HG02885 (cell line): ENCODE measurements around the gene GPAT3.

ENCODE experiments used
- ATAC-seq: cut with Tn5 transposase; IDR thresholded peaks from one replicate; pipeline ENCODE4 v1.9.1; 2021; ENCODE audit warnings: mild to moderate bottlenecking; ENCODE audit not compliant: unreplicated experiment, poor library complexity

The GPAT3 gene

GRCh38 chr4:83631066-83631465 lies 95.2 kb downstream of the GPAT3 start:
- no peak for ATAC-seq

- no peak for ATAC-seq
Observed at GRCh38 chr4:83636930-83637329, 101.0 kb downstream of the GPAT3 start.

DNA sequence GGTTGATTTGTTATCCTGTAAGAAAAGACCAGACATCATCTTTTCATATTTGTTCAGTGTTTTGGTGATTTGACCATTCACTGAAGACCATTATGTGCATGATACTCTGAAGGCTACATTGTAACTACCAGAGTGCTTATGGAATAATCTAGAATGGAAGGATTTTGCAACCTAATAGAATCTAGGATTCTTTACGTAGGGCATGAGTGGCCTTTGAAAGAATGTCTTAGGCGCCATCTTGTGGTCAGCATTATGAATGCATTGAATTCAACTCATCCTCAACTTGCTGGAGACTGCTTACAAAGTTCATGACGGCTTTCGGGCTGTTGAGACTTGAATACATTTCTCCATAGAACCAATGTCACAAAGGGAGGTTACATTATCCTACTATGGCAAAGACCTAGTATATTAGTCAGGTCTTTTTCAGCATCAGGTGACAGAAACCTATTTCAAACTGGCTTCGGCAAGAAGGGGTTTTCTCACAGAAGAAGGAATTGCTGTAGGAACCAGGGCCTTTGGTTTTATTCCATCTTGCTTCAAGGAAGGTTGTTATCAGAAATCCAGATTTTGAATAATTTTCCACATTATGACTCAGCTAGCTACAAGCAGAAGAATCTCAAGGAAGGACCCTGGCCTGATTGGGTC lies 104.1 kb downstream of the GPAT3 start:
- peak; percentile 78 for ATAC-seq

DNA sequence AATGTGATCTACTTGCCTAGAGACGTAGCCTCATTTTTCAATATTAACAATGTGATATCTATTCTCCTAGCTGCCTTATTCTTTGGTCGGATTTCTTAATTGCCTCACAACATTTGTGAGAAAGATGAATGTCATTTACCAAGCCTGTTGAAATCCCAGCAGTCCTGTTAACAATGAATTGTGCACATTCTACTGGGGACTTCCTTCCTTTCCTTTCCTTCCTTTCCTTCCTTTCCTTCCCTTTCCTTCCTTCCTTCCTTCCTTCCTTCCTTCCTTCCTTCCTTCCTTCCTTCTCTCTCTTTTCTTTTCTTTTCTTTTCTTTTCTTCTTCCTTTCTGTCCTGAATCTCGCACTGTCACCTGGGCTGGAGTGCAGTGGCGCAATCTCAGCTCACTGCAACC lies 107.1 kb downstream of the GPAT3 start:
- ATAC-seq = no peak

DNA sequence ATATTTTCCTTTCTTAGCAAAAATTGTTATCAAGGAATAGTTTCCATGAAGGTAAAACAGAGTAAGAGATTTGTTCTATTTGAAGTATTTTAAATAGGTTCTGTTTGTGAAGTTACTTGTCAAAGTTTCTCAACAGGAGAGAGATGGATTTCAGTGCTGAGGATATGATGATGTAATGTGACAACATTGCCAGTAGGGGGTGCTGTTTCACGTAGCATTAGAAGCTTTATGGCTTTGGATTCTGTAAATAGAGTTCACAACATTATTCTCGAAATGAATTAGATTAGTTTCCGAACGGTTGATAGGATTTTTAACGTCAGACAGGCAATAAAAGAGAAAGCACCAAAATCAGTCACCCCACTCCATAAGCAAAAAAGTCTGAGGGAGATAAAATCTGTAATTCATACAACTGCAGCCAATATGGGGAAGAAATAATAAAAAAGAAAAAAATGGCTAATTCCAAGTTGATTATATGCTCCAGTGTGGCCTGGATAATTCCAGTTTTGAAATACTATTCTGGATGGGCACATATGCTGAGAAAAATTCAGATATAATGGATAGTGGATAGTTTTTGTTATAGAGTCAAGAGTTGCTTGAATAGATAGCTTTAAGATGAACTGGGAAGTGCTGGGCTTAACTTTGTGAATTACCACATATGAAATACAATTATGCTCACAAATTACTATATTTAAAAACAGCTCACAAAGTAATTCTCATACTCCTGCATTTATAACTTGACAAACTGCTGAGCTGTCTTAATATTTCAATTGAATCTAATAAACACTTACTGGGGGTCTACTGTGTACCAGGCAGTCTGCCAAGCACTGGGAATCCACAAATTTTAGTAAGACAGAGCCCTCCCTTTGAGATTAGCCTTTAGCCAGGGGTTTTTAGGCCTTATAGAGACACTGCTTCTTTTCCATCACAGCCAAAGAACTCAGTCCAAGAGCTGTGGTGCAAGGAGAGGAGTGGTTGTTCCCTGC lies 109.1 kb downstream of the GPAT3 start:
- ATAC-seq = peak; percentile 78

- no peak for ATAC-seq
Observed at GRCh38 chr4:83646538-83647239, 110.8 kb downstream of the GPAT3 start.

- no peak for ATAC-seq
Observed at GRCh38 chr4:83651846-83652245, 115.9 kb downstream of the GPAT3 start.
